Gastrocnemius medialis (tissue), 4 donors: ENCODE results near the gene SEMA6D.
A peak's percentile ranks its signal among the peaks of the same experiment; 100 is the strongest.

Source experiments
- POLR2A ChIP-seq, 2 donors: fragments of 450-650 bp; IDR thresholded peaks; one replicate each; pipeline ENCODE4 v1.6.1; 2017; ENCODE audit warnings: antibody characterized with exemption in 2 of 2, mild to moderate bottlenecking in 2 of 2, moderate library complexity in 2 of 2
- TF ChIP-seq, protein P1 (sequence below), 5 experiments: fragments of 450-650 bp in 3 of 5; fragments of 200-600 bp in 2 of 5; sonication (generic) in 2 of 5; IDR thresholded peaks in 4 of 5; conservative IDR thresholded peaks in 1 of 5; 1 replicate in 4 of 5; 2 replicates in 1 of 5; pipeline ENCODE4 v1.5.1; 2016 to 2019; ENCODE audit warnings: antibody characterized with exemption in 5 of 5, mild to moderate bottlenecking in 3 of 5, moderate library complexity in 3 of 5

DNA sequence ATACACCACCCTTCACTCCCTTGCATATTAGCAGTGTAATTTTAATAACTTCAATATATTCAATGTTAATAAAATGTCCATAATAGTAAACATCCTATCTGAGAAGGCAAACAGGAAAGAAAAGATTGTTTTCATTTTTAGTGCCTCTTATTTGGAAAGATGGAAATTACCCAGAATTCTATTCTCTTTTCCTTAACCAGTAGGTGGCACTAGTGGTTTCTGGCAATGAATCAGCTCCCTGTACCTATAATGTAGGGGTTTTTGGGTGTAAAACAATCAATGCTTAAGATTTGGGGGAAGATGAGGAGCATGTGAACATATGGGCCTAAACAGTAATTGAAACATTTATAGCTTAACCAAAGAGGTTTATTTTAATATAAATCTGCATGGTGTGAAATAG, 5.7 kb upstream of the SEMA6D start:
- TF ChIP-seq, protein P1, sequence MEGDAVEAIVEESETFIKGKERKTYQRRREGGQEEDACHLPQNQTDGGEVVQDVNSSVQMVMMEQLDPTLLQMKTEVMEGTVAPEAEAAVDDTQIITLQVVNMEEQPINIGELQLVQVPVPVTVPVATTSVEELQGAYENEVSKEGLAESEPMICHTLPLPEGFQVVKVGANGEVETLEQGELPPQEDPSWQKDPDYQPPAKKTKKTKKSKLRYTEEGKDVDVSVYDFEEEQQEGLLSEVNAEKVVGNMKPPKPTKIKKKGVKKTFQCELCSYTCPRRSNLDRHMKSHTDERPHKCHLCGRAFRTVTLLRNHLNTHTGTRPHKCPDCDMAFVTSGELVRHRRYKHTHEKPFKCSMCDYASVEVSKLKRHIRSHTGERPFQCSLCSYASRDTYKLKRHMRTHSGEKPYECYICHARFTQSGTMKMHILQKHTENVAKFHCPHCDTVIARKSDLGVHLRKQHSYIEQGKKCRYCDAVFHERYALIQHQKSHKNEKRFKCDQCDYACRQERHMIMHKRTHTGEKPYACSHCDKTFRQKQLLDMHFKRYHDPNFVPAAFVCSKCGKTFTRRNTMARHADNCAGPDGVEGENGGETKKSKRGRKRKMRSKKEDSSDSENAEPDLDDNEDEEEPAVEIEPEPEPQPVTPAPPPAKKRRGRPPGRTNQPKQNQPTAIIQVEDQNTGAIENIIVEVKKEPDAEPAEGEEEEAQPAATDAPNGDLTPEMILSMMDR (IDR thresholded peaks at IDR 0.05 in 4 of 5, conservative IDR thresholded peaks at IDR 0.05 in 1 of 5), result peak; percentile 31 to 66 (median 40)
- TF ChIP-seq POLR2A (IDR thresholded peaks at IDR 0.05), result no peak
